GM11168 (cell line): ENCODE measurements around the gene NHLH2.

Experiments
- in situ Hi-C: fragments of 300-500 bp; cut with MboI; formaldehyde crosslinking; loops from one replicate; pipeline ENCODE4 v1.12.0; 2022; ENCODE audit warnings: low sequenced_read_pairs; ENCODE audit not compliant: unreplicated experiment

Gene NHLH2

GRCh38 chr1:115840605-115841460 is at the start of gene NHLH2:
Gene NHLH2, minus strand, starts transcription at chr1:115841126. Its CDS starts 2,754 bp downstream, at chr1:115838372.
- in situ Hi-C loops = no loop called here

- in situ Hi-C loops = no loop called here
Measured at GRCh38 chr1:115890580-115890979, 49.7 kb upstream of the NHLH2 start.

- in situ Hi-C loops = no loop called here
Measured at GRCh38 chr1:115888976-115889375, 48.0 kb upstream of the NHLH2 start.

- in situ Hi-C loops = no loop called here
Measured at GRCh38 chr1:115882913-115883902, 42.3 kb upstream of the NHLH2 start.

GRCh38 chr1:115880981-115881672 is 40.2 kb upstream of the NHLH2 start:
- in situ Hi-C loops = no loop called here

GRCh38 chr1:115879977-115880376 is 39.1 kb upstream of the NHLH2 start:
- in situ Hi-C loops = no loop called here

- in situ Hi-C loops = no loop called here
Measured at GRCh38 chr1:115877511-115877910, 36.6 kb upstream of the NHLH2 start.

- in situ Hi-C loops = no loop called here
Measured at GRCh38 chr1:115874904-115875303, 34.0 kb upstream of the NHLH2 start.

- in situ Hi-C loops = no loop called here
Measured at GRCh38 chr1:115874497-115874896, 33.6 kb upstream of the NHLH2 start.

GRCh38 chr1:115873184-115873583 is 32.3 kb upstream of the NHLH2 start:
- in situ Hi-C loops = no loop called here

GRCh38 chr1:115869064-115869463 is 28.1 kb upstream of the NHLH2 start:
- in situ Hi-C loops = no loop called here

GRCh38 chr1:115867216-115867615 is 26.3 kb upstream of the NHLH2 start:
- in situ Hi-C loops = no loop called here

- in situ Hi-C loops = no loop called here
Measured at GRCh38 chr1:115865704-115866380, 24.9 kb upstream of the NHLH2 start.

- in situ Hi-C loops = no loop called here
Measured at GRCh38 chr1:115862403-115862802, 21.5 kb upstream of the NHLH2 start.

- in situ Hi-C loops = no loop called here
Measured at GRCh38 chr1:115854005-115854404, 13.1 kb upstream of the NHLH2 start.

GRCh38 chr1:115850937-115851336 is 10.0 kb upstream of the NHLH2 start:
- in situ Hi-C loops = no loop called here

GRCh38 chr1:115847787-115848186 is 6.9 kb upstream of the NHLH2 start:
- in situ Hi-C loops = no loop called here

- in situ Hi-C loops = no loop called here
Measured at GRCh38 chr1:115842948-115843347, 2.0 kb upstream of the NHLH2 start.

- in situ Hi-C loops = no loop called here
Measured at GRCh38 chr1:115839679-115840237, 1.2 kb downstream of the NHLH2 start.
